Activated CD8-positive, alpha-beta memory T cell treated with anti-CD3 and anti-CD28 coated beads for 24 hours (primary cell): Measurements from ENCODE around the gene BACH2.
A peak's percentile ranks its signal among the peaks of the same experiment; 100 is the strongest.

Source experiments
- DNase-seq: peaks from one replicate; pipeline ENCODE4 v3.0.0-alpha.2; 2020

Gene BACH2

GRCh38 chr6:90277302-90278011, 19.2 kb downstream of the BACH2 start:
- DNase-seq: no peak

- peak; percentile 88 for DNase-seq
These were observed 22.1 kb downstream of the BACH2 start for GRCh38 chr6:90274451-90275030.

GRCh38 chr6:90273863-90274262, 22.8 kb downstream of the BACH2 start:
- no peak for DNase-seq

GRCh38 chr6:90272895-90273294, 23.7 kb downstream of the BACH2 start:
- no peak for DNase-seq

GRCh38 chr6:90271831-90272230, 24.8 kb downstream of the BACH2 start:
- no peak for DNase-seq

GRCh38 chr6:90269334-90269733, 27.3 kb downstream of the BACH2 start:
- DNase-seq: no peak

GRCh38 chr6:90268178-90268577, 28.5 kb downstream of the BACH2 start:
- DNase-seq: no peak

GRCh38 chr6:90266905-90267621, 29.6 kb downstream of the BACH2 start:
- no peak for DNase-seq

- DNase-seq: no peak
These were observed 32.1 kb downstream of the BACH2 start for GRCh38 chr6:90264561-90264960.

- no peak for DNase-seq
These were observed 33.0 kb downstream of the BACH2 start for GRCh38 chr6:90263633-90264032.

- DNase-seq: no peak
These were observed 34.8 kb downstream of the BACH2 start for GRCh38 chr6:90261801-90262200.

GRCh38 chr6:90257486-90257738, 39.2 kb downstream of the BACH2 start:
- no peak for DNase-seq

GRCh38 chr6:90256698-90257485, 39.8 kb downstream of the BACH2 start:
- DNase-seq: no peak

- no peak for DNase-seq
These were observed 43.0 kb downstream of the BACH2 start for GRCh38 chr6:90253631-90254030.

- no peak for DNase-seq
These were observed 45.2 kb downstream of the BACH2 start for GRCh38 chr6:90251295-90251992.

- no peak for DNase-seq
These were observed 46.2 kb downstream of the BACH2 start for GRCh38 chr6:90250405-90250804.

GRCh38 chr6:90249458-90249857, 47.2 kb downstream of the BACH2 start:
- peak; percentile 75 for DNase-seq

- no peak for DNase-seq
These were observed 47.6 kb downstream of the BACH2 start for GRCh38 chr6:90249034-90249433.

GRCh38 chr6:90247262-90247661, 49.4 kb downstream of the BACH2 start:
- DNase-seq: no peak

GRCh38 chr6:90241229-90241880, 55.3 kb downstream of the BACH2 start:
- DNase-seq: no peak

GRCh38 chr6:90238496-90239266, 58.0 kb downstream of the BACH2 start:
- DNase-seq: no peak
